K562 (cell line): Measurements from ENCODE around the gene STAB2. TPM values are rescaled to one million over a fixed set of nuclear protein-coding genes. Genes with fewer than 3 reads are reported as not detected.

Experiments
- ATAC-seq: fragments of 200-7000 bp; cut with Tn5 transposase; 3 replicates; pipeline ENCODE4 v1.9.1; 2020; ENCODE audit warnings: moderate library complexity
- BruUV-seq: library from RNA; stranded (reverse); fragments of 400-500 nt; replicated peaks from 2 replicates; lab custom pipeline; 2021; lab: Mats Ljungman, UMichigan
- CTCF ChIA-PET: fragments of 300-600 bp; formaldehyde crosslinking; extraction: SDS; loops from one replicate; lab custom pipeline; 2021; ENCODE audit warnings: low intra/inter-chr PET ratio; lab: Yijun Ruan, JAX
- POLR2A ChIA-PET: fragments of 300-600, 350-650 bp; sonication (Branson Sonifier 250); formaldehyde crosslinking; extraction: SDS; loops from one replicate; lab custom pipeline; 2021; ENCODE audit warnings: antibody characterized with exemption, inconsistent platforms; lab: Yijun Ruan, JAX
- DNase-seq, 4 experiments: peaks; one replicate each; pipeline versions ENCODE4 v3.0.0 to v3.0.0-alpha.2; 2011 to 2018; ENCODE audit warnings: low spot score in 3 of 4, mixed read lengths in 3 of 4; ENCODE audit errors: extremely low read depth in 1 of 4
- FAIRE-seq: peaks from 2 replicates; lab custom pipeline; 2011; peaks lifted over from hg19 to GRCh38; lab: Jason Lieb, UNC
- H2AFZ ChIP-seq: 2 replicates; pipeline ENCODE4 v1.6.0; 2011; ENCODE audit warnings: low read depth, low read length, control low read depth, inconsistent platforms
- H3K27ac ChIP-seq: fragments of 200-600 bp; 3 replicates; pipeline ENCODE4 v1.8.0; 2011; ENCODE audit warnings: low read depth, mild to moderate bottlenecking, control low read depth, inconsistent platforms, low read length, moderate library complexity, mixed read lengths; ENCODE audit errors: extremely low read depth
- H3K27me3 ChIP-seq, 2 experiments: fragments of 300-600 bp in 1 of 2; 2 replicates in 1 of 2; 3 replicates in 1 of 2; pipeline versions ENCODE4 v1.6.0 to v1.8.0; 2011; ENCODE audit warnings: inconsistent platforms in 2 of 2, low read length in 2 of 2, mild to moderate bottlenecking in 1 of 2, mixed read lengths in 1 of 2, moderate library complexity in 1 of 2; ENCODE audit not compliant: control insufficient read depth in 2 of 2, insufficient read depth in 2 of 2
- H3K36me3 ChIP-seq: fragments of 300-600 bp; 3 replicates; pipeline ENCODE4 v1.8.0; 2011; ENCODE audit warnings: mild to moderate bottlenecking, low read length, inconsistent platforms; ENCODE audit not compliant: control insufficient read depth, insufficient read depth
- H3K4me1 ChIP-seq, 2 experiments: fragments of 200-600 bp in 1 of 2; replicated peaks in 1 of 2; 2 replicates in 1 of 2; 3 replicates in 1 of 2; pipeline versions ENCODE4 v1.5.1 to v1.8.0; 2011; ENCODE audit warnings: inconsistent platforms in 2 of 2, low read length in 2 of 2, mild to moderate bottlenecking in 1 of 2, mixed read lengths in 1 of 2, moderate library complexity in 1 of 2; ENCODE audit not compliant: control insufficient read depth in 2 of 2, insufficient read depth in 2 of 2
- H3K4me2 ChIP-seq: 2 replicates; pipeline ENCODE4 v1.6.1; 2011; ENCODE audit warnings: low read length, control low read depth, inconsistent platforms, mixed read lengths; ENCODE audit not compliant: insufficient read depth
- H3K4me3 ChIP-seq: fragments of 200-600 bp; sonication (generic), shearing (Covaris generic); 2 replicates; pipeline ENCODE4 v1.5.1; 2016; ENCODE audit warnings: control low read depth, inconsistent platforms
- H3K79me2 ChIP-seq: fragments of 200-600 bp; 3 replicates; pipeline ENCODE4 v1.8.0; 2011; ENCODE audit warnings: low read length, inconsistent platforms; ENCODE audit not compliant: control insufficient read depth, insufficient read depth
- H3K9ac ChIP-seq, 2 experiments: 2 replicates each; pipeline versions ENCODE4 v1.6.0 to v1.6.1; 2011; ENCODE audit warnings: low read depth in 2 of 2, low read length in 2 of 2, control low read depth in 1 of 2, inconsistent platforms in 1 of 2, mild to moderate bottlenecking in 1 of 2, mixed read lengths in 1 of 2; ENCODE audit not compliant: insufficient read depth in 1 of 2
- H3K9me1 ChIP-seq: one replicate; pipeline ENCODE4 v1.6.0; 2011; ENCODE audit warnings: inconsistent platforms, mild to moderate bottlenecking, low read length, moderate library complexity; ENCODE audit not compliant: control insufficient read depth, insufficient read depth
- H3K9me3 ChIP-seq: replicated peaks from 2 replicates; pipeline ENCODE4 v1.5.1; 2011; ENCODE audit warnings: low read depth, low read length, inconsistent platforms; ENCODE audit not compliant: control insufficient read depth, insufficient read depth
- H4K20me1 ChIP-seq: replicated peaks from 2 replicates; pipeline ENCODE4 v1.6.1; 2011; ENCODE audit warnings: low read length, inconsistent platforms, mixed read lengths; ENCODE audit not compliant: control insufficient read depth, insufficient read depth
- BRF1 ChIP-seq: IDR thresholded peaks from 3 replicates; pipeline ENCODE4 v1.6.1; 2011; ENCODE audit warnings: borderline replicate concordance, mild to moderate bottlenecking; ENCODE audit not compliant: insufficient read length; ENCODE audit errors: extremely low read depth
- FOXA1 ChIP-seq: fragments of 450-650 bp; IDR thresholded peaks from 2 replicates; pipeline ENCODE4 v1.6.1; 2016; ENCODE audit warnings: mild to moderate bottlenecking, borderline replicate concordance
- HMG20A ChIP-seq: fragments of 450-650 bp; formaldehyde crosslinking; conservative IDR thresholded peaks from 2 replicates; pipeline ENCODE4 v1.4.0; 2020; ENCODE audit warnings: mild to moderate bottlenecking, mixed read lengths
- KAT8 ChIP-seq: fragments of 450-650 bp; IDR thresholded peaks from 2 replicates; pipeline ENCODE4 v1.6.1; 2016; ENCODE audit warnings: low read depth, mild to moderate bottlenecking
- KDM5B ChIP-seq: fragments of 200-600 bp; sonication (generic); IDR thresholded peaks from 2 replicates; pipeline ENCODE4 v1.6.1; 2012; ENCODE audit warnings: low read depth, mild to moderate bottlenecking, moderate library complexity, low read length, control low read depth, inconsistent platforms; ENCODE audit not compliant: insufficient replicate concordance
- RBM17 ChIP-seq: fragments of 200-400 bp; formaldehyde crosslinking; IDR thresholded peaks from 2 replicates; pipeline ENCODE4 v1.6.1; 2017; ENCODE audit warnings: low read depth, mild to moderate bottlenecking, low read length, borderline replicate concordance
- STAT5A ChIP-seq: IDR thresholded peaks from 2 replicates; pipeline ENCODE4 v1.6.1; 2012; ENCODE audit warnings: low read length, inconsistent platforms, borderline replicate concordance
- TFAP4 ChIP-seq: sonication (generic); formaldehyde crosslinking; IDR thresholded peaks from 2 replicates; pipeline ENCODE4 v1.8.0; 2022; ENCODE audit warnings: missing genetic modification reagents, mild to moderate bottlenecking, moderate library complexity, borderline replicate concordance
- TOE1 ChIP-seq, 2 experiments: fragments of 450-650 bp in 1 of 2; sonication (generic) in 1 of 2; formaldehyde crosslinking in 1 of 2; IDR thresholded peaks; 2 replicates each; pipeline versions ENCODE4 v1.7.1 to v1.8.0; 2016 to 2022; ENCODE audit warnings: borderline replicate concordance in 2 of 2, mild to moderate bottlenecking in 2 of 2, antibody characterized with exemption in 1 of 2, inconsistent platforms in 1 of 2, low read depth in 1 of 2, missing genetic modification reagents in 1 of 2, moderate library complexity in 1 of 2
- ZC3H4 ChIP-seq: sonication (generic); formaldehyde crosslinking; IDR thresholded peaks from 2 replicates; pipeline ENCODE4 v1.9.0; 2021; ENCODE audit warnings: missing genetic modification reagents, borderline replicate concordance
- ZFP30 ChIP-seq: fragments of 250-450 bp; sonication (Bioruptor Pico); IDR thresholded peaks from 2 replicates; pipeline ENCODE4 v1.8.0; 2022; ENCODE audit warnings: moderate library complexity, mild to moderate bottlenecking, inconsistent platforms, borderline replicate concordance
- ZNF24 ChIP-seq: fragments of 450-650 bp; IDR thresholded peaks from 2 replicates; pipeline ENCODE4 v1.6.1; 2016
- ZNF282 ChIP-seq: sonication (generic); formaldehyde crosslinking; IDR thresholded peaks from 2 replicates; pipeline ENCODE4 v1.8.1; 2023; ENCODE audit warnings: missing genetic modification reagents
- ZNF583 ChIP-seq: fragments of 250-450 bp; sonication (Bioruptor Pico); IDR thresholded peaks from 2 replicates; pipeline ENCODE4 v1.4.0; 2020
- WGBS: fragments of 100-300 bp; shearing (Covaris generic); methylation state at CpG from one replicate; pipeline ENCODE4 v1.1.6; 2016; ENCODE audit warnings: low coverage, mixed read lengths; ENCODE audit not compliant: insufficient coverage; ENCODE audit errors: missing lambda C conversion rate; 5-methylcytosine and 5-hydroxymethylcytosine counted together
- in situ Hi-C: fragments of 300-500 bp; cut with MboI; formaldehyde crosslinking; loops from 4 replicates; pipeline ENCODE4 v1.15.0; 2018; ENCODE audit warnings: inconsistent platforms, mixed read lengths
- intact Hi-C: fragments of 100-400 bp; cut with micrococcal nuclease; formaldehyde crosslinking; loops from 2 replicates; pipeline ENCODE4 v1.14.2; 2022
- polyA plus RNA-seq, 8 experiments: library from polyadenylated mRNA; depleted of rRNA in 4 of 8; stranded (reverse) in 5 of 8; unstranded in 3 of 8; fragments of >200 nt; fragmentation: Nextera tagmentation in 2 of 8; fragmentation: Illumina TruSeq in 1 of 8; extraction: Ambion mirVana in 2 of 8; extraction: Trizol in 1 of 8; gene quantifications; 2 replicates each; pipeline versions ENCODE4 v1.2.1 to v1.2.3, GENCODE V29; 2011 to 2014; ENCODE audit warnings: inconsistent platforms in 1 of 8, missing spikeins in 1 of 8
- total RNA-seq, 7 experiments: library from RNA; depleted of rRNA in 6 of 7; stranded (reverse); fragments of >200 nt in 6 of 7; fragmentation: Illumina TruSeq in 2 of 7; extraction: Trizol in 2 of 7; gene quantifications; 2 replicates each; pipeline versions ENCODE4 v1.2.1 to v1.2.3, GENCODE V29; 2011 to 2021; ENCODE audit warnings: low replicate concordance in 1 of 7
- TF ChIP-seq, protein P1 (sequence below): fragments of 250-450 bp; sonication (Bioruptor Pico); IDR thresholded peaks from 2 replicates; pipeline ENCODE4 v1.4.0; 2020; ENCODE audit warnings: mild to moderate bottlenecking
- TF ChIP-seq, protein P2 (sequence below): fragments of 250-450 bp; sonication (Bioruptor Pico); IDR thresholded peaks from 2 replicates; pipeline ENCODE4 v1.5.1; 2021; ENCODE audit warnings: mild to moderate bottlenecking

Gene STAB2
- total and polyA plus RNA-seq, 9 of the 15 experiments (the other 6 are each of a cell fraction or from before 2014, with no cell fraction given) = 0.10 TPM; not detected in 8

- H3K4me3 ChIP-seq = no peak overlapping the region
- no peaks in the 10 kb centered on the region for H3K9me1 ChIP-seq
- no peaks in the 10 kb centered on the region; a peak in 1 of 5 replicates for H3K4me1 ChIP-seq
- H3K27me3 ChIP-seq = peaks cover 12 to 21% of the 10 kb centered on the region in 2 experiments; a peak in 4 of 5 replicates
- TF ChIP-seq KDM5B = no peak
- TF ChIP-seq BRF1 = no peak
- TF ChIP-seq ZNF583 (CRISPR knock-in tag) = no peak
- TF ChIP-seq, protein P1, sequence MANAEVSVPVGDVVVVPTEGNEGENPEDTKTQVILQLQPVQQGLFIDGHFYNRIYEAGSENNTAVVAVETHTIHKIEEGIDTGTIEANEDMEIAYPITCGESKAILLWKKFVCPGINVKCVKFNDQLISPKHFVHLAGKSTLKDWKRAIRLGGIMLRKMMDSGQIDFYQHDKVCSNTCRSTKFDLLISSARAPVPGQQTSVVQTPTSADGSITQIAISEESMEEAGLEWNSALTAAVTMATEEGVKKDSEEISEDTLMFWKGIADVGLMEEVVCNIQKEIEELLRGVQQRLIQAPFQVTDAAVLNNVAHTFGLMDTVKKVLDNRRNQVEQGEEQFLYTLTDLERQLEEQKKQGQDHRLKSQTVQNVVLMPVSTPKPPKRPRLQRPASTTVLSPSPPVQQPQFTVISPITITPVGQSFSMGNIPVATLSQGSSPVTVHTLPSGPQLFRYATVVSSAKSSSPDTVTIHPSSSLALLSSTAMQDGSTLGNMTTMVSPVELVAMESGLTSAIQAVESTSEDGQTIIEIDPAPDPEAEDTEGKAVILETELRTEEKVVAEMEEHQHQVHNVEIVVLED = no peak
- no peak for TF ChIP-seq TOE1 (IDR thresholded peaks at IDR 0.05; ENCODE audit: borderline replicate concordance)
- TF ChIP-seq TOE1 (CRISPR knock-in tag; IDR thresholded peaks at IDR 0.05; ENCODE audit: borderline replicate concordance, low read depth) = no peak
- TF ChIP-seq ZNF24 = no peak
- TF ChIP-seq ZNF282 (CRISPR knock-in tag) = no peak
- no peak for TF ChIP-seq FOXA1
- no peak for TF ChIP-seq STAT5A
- no peak for TF ChIP-seq TFAP4 (CRISPR knock-in tag)
- TF ChIP-seq, protein P2, sequence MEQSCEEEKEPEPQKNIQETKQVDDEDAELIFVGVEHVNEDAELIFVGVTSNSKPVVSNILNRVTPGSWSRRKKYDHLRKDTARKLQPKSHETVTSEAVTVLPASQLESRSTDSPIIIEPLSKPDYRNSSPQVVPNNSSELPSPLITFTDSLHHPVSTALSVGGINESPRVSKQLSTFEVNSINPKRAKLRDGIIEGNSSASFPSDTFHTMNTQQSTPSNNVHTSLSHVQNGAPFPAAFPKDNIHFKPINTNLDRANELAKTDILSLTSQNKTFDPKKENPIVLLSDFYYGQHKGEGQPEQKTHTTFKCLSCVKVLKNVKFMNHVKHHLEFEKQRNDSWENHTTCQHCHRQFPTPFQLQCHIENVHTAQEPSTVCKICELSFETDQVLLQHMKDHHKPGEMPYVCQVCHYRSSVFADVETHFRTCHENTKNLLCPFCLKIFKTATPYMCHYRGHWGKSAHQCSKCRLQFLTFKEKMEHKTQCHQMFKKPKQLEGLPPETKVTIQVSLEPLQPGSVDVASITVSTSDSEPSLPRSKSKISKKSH = no peak
- TF ChIP-seq RBM17 = no peak
- TF ChIP-seq ZC3H4 (CRISPR knock-in tag) = no peak
- TF ChIP-seq HMG20A (CRISPR knock-in tag) = no peak
- no peak for TF ChIP-seq KAT8
- TF ChIP-seq ZFP30 (CRISPR knock-in tag) = no peak
- H3K36me3 ChIP-seq = no peaks in the 10 kb centered on the region
- POLR2A ChIA-PET = interaction anchor here (1.4 kb wide), 1 partner anchor 460 kb away, joined by 6 read pairs; the partner anchor contains the start of gene NFYB
- in situ Hi-C loops (no loop called here), intact Hi-C loops (no loop called here)
- no peak overlapping the region for H3K27ac ChIP-seq
- ATAC-seq (no peak), DNase-seq (no peak), FAIRE-seq (no peak)
- no peak overlapping the region for H2AFZ ChIP-seq
- CTCF ChIA-PET = no interaction called here
- H3K9me3 ChIP-seq = no peaks in the 10 kb centered on the region
- H3K4me2 ChIP-seq = no peak overlapping the region
- no peaks in the 10 kb centered on the region for H4K20me1 ChIP-seq
- no TSS peak for BruUV-seq
- 0% methylated on average over 2 of the region's 2 CpGs for WGBS
- H3K79me2 ChIP-seq = no peaks in the 10 kb centered on the region
- no peak overlapping the region for H3K9ac ChIP-seq
Measured at GRCh38 chr12:103677905-103678304, 90.8 kb downstream of the STAB2 start.
